Measurements from ENCODE around the gene GATA6. TPM values are rescaled to one million over a fixed set of nuclear protein-coding genes. Genes with fewer than 3 reads are reported as not detected.
"Not testable (repeated sequence)": the region's sequence is repeated elsewhere in the genome, so short reads cannot be mapped to it uniquely, and the experiment has no call there.

Gene GATA6
- total RNA-seq, 1 donor from 2014 or later, result 26.6 TPM

- DNase-seq (ENCODE audit: low spot score), result no peak
Measured at GRCh38 chr18:22203536-22204213, 34.3 kb downstream of the GATA6 start.

GRCh38 chr18:22204214-22204536 lies 34.8 kb downstream of the GATA6 start:
- no peak for DNase-seq (ENCODE audit: low spot score)

DNA sequence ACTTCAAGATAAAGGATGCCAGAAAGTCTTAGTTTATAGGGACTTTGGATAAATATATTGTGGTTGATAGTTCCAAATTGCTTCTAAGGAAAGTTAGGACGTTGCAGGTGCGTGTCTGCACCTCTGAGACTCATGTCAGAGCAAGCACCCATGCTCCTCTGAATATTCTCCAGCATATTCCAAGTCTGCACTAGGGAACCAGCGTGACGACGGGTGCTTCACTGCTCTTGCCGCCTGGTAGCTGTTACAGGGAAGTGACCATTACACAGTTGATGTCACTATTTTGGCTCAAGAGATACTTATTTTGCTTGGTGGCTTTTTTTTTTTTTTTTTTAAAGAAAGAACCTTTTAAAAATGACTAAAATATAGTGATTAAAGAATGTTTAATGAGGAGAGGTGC lies 35.6 kb downstream of the GATA6 start:
- DNase-seq (ENCODE audit: low spot score), result no peak

DNA sequence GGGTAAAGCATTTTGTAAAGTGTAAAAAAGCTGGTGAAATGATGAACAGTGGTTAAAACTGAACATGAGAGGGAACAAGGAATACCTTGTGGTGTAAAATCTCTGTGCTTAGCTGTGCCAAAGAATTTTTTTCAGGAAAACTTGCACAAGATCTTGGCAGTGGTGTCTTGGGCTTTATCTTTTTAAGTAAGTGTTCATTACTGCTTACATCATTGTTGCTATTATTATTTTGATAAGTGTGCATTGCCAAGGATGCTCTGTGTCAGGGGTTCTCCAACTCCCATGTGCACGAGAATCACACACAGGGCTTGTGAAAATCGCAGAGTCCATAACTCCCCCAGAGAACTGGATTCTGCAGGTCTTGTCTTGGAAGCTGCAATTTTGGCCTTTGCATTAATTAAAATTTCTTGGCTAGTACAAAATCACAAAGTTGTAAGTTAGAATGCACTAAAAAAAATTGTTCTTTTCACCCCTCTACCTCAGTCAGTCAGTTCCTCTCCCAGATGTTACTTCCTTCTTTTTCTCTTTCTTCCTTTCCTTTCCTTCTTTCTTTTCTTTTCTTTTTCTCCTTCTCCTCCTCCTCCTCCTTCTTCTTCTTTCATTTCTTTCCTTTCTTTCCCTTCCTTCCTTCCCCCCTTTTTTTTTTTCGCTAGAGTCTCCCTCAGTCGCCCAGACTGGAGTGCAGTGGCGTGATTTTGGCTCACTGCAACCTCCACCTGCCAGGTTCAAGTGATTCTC lies 37.8 kb downstream of the GATA6 start:
- no peak for DNase-seq (ENCODE audit: low spot score)

- no peak for DNase-seq (ENCODE audit: low spot score)
Measured at GRCh38 chr18:22210311-22210754, 40.9 kb downstream of the GATA6 start.

DNA sequence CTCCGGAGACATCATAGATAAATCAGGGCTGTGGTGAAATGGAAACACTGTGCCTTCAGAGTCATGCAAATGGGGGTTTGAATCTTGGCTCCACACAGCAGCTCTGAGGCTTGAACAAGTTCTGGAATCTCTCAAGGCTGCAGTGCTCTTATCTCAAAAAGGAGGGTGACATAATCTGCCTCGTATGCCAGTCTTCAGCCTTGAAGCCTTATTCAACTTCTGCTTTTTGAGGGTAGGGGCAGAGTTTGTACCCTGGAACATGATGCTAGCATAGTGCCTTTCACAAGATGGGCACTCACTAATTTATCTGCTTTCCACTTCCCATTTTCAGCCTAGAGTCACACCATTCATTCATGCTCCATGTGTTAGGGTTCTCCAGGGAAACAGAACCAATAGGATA lies 42.3 kb downstream of the GATA6 start:
- no peak for DNase-seq (ENCODE audit: low spot score)

DNA sequence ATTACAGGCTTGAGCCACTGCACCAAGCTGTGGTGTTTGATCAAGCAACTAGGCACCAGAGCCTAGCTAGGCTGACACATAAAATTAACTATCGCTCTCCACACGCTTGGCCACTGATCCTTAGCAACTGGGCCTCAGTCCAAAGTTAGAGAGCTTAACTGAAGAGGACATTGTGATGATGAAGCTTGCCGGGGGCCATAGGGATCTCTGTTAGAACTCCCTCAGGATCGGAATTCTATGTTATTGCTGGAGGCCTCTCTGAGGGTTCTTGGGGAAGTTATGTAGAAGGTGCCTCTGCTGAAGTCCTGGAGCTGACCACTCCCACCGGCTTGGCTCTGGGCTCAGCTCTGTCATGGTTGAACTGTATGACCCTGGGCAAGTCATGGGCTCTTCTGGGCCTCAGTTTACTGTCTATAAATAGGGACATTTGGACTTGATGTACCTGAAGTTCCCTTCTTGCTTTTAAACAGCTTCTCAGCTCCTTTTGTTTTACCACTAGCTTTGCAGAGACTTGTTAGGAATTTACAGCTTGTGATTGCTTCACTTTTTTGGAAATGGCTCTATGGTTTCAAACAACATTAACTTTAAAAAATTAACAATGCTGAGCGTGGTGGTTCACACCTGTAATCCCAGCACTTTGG lies 44.1 kb downstream of the GATA6 start:
- no peak for DNase-seq (ENCODE audit: low spot score)

- DNase-seq (ENCODE audit: low spot score), result no peak
Measured at GRCh38 chr18:22214731-22215528, 45.5 kb downstream of the GATA6 start.

GRCh38 chr18:22218835-22219234 lies 49.4 kb downstream of the GATA6 start:
- no peak for DNase-seq (ENCODE audit: low spot score)

DNA sequence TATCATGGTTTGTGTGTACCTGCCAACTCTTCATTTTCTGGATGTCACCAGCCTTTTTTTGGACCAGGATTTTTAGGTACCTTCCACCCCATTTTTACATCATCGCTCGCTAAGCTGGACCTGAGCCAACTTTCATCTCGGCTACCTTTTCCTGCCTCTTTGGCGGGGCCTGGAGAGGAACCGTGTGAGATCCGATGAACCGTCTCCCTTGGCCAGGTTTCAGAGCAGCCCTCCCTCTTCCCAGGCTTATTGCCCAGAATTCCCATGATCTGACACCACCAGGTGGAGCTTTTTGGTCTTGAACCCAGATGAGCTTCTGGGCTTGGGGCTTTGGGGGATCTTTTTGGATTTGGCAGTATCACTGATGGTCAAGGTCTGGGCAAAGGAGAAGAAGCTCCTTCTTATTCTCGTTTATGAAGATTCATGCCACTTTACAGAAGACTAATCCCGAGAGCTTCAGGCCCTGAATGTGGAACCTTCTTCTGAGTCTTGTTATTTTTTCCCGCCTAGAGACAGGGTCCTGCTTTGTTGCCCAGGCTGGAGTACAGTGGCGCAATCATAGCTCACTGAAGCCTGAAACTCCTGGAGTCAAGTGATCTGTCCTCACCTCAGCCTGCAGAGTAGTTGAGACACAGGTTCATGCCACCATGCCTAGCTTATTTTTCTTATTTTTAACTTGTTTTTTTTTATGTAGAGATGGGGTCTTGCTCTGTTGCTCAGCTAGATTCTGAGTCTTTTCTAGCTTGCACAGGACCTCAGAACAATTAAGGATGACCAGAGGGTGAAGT lies 50.4 kb downstream of the GATA6 start:
- DNase-seq (ENCODE audit: low spot score), result no peak

- not testable (repeated sequence) for DNase-seq (ENCODE audit: low spot score)
Measured at GRCh38 chr18:22220585-22220984, 51.2 kb downstream of the GATA6 start.

GRCh38 chr18:22221350-22221749 lies 52.0 kb downstream of the GATA6 start:
- DNase-seq (ENCODE audit: low spot score), result no peak

- DNase-seq (ENCODE audit: low spot score), result peak; percentile 91
Measured at GRCh38 chr18:22223254-22223964, 54.0 kb downstream of the GATA6 start.

DNA sequence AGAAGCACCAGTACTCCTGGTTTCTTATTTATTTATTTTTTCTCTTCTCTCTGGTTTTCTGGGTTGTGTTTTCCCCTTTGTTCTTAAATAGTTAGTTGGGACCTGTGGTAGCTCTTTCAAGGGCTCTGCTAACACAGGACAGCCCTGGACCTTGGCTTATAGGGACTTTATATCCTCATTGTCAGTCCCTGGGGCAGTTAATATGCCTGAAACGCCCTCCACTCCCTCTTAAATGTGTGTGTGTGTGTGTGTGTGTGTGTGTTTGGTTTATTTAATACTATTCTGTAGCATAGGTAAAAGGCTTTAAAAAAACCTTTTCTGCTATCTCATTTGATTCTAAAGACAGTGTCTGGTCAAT lies 54.6 kb downstream of the GATA6 start:
- DNase-seq (ENCODE audit: low spot score), result no peak

GRCh38 chr18:22224339-22224738 lies 55.0 kb downstream of the GATA6 start:
- no peak for DNase-seq (ENCODE audit: low spot score)

- no peak for DNase-seq (ENCODE audit: low spot score)
Measured at GRCh38 chr18:22226801-22227200, 57.4 kb downstream of the GATA6 start.

DNA sequence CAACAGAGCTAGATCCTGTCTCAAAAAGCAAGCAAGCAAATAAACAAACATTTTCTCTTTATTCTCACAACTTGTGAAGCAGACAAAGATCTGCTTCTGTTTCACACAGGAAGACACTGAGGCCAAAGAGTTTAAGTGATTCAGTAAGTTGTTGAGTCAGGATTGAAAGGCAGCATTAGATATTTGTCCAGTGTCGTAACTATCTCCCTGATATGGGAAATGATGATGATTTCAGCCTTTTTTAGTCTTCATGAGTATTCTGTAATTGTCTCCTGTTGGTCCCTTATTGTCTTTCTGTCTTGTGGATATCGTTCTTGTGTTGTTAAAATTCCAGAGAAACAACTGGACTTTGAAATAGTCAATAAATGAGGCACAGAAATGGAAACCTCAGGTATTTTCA lies 59.6 kb downstream of the GATA6 start:
- DNase-seq (ENCODE audit: low spot score), result no peak

- no peak for DNase-seq (ENCODE audit: low spot score)
Measured at GRCh38 chr18:22229456-22230124, 60.2 kb downstream of the GATA6 start.

DNA sequence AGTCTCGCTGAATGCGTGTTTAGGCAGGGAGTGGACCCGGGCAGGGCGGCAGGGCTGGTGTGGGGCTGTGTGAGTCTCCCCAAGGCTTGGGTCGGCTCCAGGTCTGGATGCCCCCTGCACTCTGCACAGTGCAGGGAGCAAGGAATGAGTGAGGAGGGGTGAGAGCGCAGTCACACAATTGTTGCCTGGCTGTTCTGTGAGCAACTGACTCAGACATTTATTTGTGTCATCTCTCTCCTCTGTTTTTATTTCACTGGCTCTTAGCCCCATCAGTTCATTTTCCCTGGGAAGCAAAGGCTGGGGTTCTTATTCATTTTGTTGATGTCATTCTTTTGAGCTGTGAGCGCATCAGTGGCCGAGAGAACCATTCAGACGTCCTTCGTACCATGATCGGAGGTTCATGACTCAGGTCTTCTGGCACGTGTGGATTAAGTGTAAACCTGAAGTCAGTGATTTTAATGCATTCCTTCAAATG lies 61.1 kb downstream of the GATA6 start:
- no peak for DNase-seq (ENCODE audit: low spot score)

GRCh38 chr18:22233266-22233665 lies 63.9 kb downstream of the GATA6 start:
- no peak for DNase-seq (ENCODE audit: low spot score)
